ENCODE data around the gene POLD4. TPM values are rescaled to one million over a fixed set of nuclear protein-coding genes. Genes with fewer than 3 reads are reported as not detected.

Gene POLD4
- total and polyA plus RNA-seq, 2 of the 13 experiments (the other 11 are each of a cell fraction or from before 2014, with no cell fraction given) = 10.5 to 27.4 TPM

DNA sequence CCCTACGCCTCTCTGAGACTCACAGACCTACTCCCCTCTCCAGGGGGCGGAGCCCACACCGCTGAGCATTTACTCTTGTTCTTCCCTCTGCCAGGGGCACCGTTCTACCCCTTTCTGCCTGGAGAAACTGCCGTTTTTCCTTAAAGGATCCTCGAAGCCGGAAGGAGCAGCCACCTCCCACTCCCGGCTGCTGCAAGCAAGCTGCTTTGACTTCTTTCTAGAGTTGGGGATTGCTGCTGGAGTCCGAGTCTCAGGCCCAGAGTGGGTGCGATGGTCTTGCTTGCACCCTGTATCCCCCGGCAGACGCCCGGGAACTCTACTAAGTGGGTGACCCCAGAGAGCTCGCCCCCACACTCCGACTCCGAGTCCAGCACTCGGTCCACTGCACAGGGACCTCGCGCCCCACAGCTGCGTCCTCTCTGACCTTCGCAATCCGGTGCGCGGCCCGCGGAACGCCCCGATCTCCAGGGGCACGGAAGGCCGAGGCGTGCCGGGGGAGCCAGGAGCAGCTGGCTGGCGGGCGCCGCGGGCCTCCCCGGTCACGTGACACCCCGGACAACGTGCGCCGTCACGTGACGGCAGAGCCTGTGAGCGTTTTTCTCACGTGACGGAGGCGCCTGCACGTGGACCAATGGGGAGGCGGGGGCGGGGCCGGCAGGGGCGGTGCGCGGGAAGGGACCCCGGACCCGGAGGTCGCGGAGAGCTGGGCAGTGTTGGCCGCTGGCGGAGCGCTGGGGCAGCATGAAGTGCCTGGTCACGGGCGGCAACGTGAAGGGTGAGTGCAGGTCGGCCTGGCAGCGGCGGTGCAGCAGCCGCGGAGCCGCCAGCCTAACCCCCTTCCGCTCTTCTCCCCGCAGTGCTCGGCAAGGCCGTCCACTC is 38.2 kb upstream of the POLD4 start, which contains the start of gene RAD9A (continued):
- TF ChIP-seq, protein P1, sequence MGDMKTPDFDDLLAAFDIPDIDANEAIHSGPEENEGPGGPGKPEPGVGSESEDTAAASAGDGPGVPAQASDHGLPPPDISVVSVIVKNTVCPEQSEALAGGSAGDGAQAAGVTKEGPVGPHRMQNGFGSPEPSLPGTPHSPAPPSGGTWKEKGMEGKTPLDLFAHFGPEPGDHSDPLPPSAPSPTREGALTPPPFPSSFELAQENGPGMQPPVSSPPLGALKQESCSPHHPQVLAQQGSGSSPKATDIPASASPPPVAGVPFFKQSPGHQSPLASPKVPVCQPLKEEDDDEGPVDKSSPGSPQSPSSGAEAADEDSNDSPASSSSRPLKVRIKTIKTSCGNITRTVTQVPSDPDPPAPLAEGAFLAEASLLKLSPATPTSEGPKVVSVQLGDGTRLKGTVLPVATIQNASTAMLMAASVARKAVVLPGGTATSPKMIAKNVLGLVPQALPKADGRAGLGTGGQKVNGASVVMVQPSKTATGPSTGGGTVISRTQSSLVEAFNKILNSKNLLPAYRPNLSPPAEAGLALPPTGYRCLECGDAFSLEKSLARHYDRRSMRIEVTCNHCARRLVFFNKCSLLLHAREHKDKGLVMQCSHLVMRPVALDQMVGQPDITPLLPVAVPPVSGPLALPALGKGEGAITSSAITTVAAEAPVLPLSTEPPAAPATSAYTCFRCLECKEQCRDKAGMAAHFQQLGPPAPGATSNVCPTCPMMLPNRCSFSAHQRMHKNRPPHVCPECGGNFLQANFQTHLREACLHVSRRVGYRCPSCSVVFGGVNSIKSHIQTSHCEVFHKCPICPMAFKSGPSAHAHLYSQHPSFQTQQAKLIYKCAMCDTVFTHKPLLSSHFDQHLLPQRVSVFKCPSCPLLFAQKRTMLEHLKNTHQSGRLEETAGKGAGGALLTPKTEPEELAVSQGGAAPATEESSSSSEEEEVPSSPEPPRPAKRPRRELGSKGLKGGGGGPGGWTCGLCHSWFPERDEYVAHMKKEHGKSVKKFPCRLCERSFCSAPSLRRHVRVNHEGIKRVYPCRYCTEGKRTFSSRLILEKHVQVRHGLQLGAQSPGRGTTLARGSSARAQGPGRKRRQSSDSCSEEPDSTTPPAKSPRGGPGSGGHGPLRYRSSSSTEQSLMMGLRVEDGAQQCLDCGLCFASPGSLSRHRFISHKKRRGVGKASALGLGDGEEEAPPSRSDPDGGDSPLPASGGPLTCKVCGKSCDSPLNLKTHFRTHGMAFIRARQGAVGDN (CRISPR knock-in tag; IDR thresholded peaks at IDR 0.05) = peak; percentile 98
- peak; percentile 99 for TF ChIP-seq BHLHE40 (IDR thresholded peaks at IDR 0.05; ENCODE audit: low read length)
- TF ChIP-seq, protein P2, sequence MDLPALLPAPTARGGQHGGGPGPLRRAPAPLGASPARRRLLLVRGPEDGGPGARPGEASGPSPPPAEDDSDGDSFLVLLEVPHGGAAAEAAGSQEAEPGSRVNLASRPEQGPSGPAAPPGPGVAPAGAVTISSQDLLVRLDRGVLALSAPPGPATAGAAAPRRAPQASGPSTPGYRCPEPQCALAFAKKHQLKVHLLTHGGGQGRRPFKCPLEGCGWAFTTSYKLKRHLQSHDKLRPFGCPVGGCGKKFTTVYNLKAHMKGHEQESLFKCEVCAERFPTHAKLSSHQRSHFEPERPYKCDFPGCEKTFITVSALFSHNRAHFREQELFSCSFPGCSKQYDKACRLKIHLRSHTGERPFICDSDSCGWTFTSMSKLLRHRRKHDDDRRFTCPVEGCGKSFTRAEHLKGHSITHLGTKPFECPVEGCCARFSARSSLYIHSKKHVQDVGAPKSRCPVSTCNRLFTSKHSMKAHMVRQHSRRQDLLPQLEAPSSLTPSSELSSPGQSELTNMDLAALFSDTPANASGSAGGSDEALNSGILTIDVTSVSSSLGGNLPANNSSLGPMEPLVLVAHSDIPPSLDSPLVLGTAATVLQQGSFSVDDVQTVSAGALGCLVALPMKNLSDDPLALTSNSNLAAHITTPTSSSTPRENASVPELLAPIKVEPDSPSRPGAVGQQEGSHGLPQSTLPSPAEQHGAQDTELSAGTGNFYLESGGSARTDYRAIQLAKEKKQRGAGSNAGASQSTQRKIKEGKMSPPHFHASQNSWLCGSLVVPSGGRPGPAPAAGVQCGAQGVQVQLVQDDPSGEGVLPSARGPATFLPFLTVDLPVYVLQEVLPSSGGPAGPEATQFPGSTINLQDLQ (CRISPR knock-in tag; IDR thresholded peaks at IDR 0.05) = no peak
- TF ChIP-seq RBM39 (IDR thresholded peaks at IDR 0.05; ENCODE audit: low read depth, low read length, poor library complexity, severe bottlenecking) = no peak
- TF ChIP-seq ISL2 (CRISPR knock-in tag; IDR thresholded peaks at IDR 0.05) = 0 out of 2 replicates have a peak, but pooled peaks have one; percentile 25
- peak; percentile 92; the same call in 1 of the 2 replicates for TF ChIP-seq ZNF563 (CRISPR knock-in tag; IDR thresholded peaks at IDR 0.05)
- TF ChIP-seq, protein P3, sequence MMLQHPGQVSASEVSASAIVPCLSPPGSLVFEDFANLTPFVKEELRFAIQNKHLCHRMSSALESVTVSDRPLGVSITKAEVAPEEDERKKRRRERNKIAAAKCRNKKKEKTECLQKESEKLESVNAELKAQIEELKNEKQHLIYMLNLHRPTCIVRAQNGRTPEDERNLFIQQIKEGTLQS (CRISPR knock-in tag; IDR thresholded peaks at IDR 0.05) = peak; percentile 20; the same call in 1 of the 2 replicates
- TF ChIP-seq SMARCE1 (IDR thresholded peaks at IDR 0.05; ENCODE audit: borderline replicate concordance) = no peak
- peak; percentile 97 for TF ChIP-seq ZNF446 (CRISPR knock-in tag; IDR thresholded peaks at IDR 0.05)
- TF ChIP-seq, protein P4, sequence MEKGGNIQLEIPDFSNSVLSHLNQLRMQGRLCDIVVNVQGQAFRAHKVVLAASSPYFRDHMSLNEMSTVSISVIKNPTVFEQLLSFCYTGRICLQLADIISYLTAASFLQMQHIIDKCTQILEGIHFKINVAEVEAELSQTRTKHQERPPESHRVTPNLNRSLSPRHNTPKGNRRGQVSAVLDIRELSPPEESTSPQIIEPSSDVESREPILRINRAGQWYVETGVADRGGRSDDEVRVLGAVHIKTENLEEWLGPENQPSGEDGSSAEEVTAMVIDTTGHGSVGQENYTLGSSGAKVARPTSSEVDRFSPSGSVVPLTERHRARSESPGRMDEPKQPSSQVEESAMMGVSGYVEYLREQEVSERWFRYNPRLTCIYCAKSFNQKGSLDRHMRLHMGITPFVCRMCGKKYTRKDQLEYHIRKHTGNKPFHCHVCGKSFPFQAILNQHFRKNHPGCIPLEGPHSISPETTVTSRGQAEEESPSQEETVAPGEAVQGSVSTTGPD (CRISPR knock-in tag; IDR thresholded peaks at IDR 0.05) = no peak
- TF ChIP-seq, protein P5, sequence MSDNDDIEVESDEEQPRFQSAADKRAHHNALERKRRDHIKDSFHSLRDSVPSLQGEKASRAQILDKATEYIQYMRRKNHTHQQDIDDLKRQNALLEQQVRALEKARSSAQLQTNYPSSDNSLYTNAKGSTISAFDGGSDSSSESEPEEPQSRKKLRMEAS (IDR thresholded peaks at IDR 0.05) = peak; percentile 99
- peak; percentile 79; the same call in 1 of the 2 replicates for TF ChIP-seq KLF12 (CRISPR knock-in tag; IDR thresholded peaks at IDR 0.05; ENCODE audit: borderline replicate concordance)
- TF ChIP-seq DPF2 (CRISPR knock-in tag; IDR thresholded peaks at IDR 0.05; ENCODE audit: borderline replicate concordance, low read depth) = no peak
- no peak for TF ChIP-seq MAFG (CRISPR knock-in tag; IDR thresholded peaks at IDR 0.05)
- peak; percentile 89 for TF ChIP-seq RBFOX2 (IDR thresholded peaks at IDR 0.05; ENCODE audit: low read depth, low read length)
